Parathyroid adenoma (tissue), 2 donors: ENCODE data around the gene ADAMTSL1.
A peak's percentile ranks its signal among the peaks of the same experiment; 100 is the strongest.

Experiments
- H2AFZ ChIP-seq: fragments of 300-600 bp; sonication (generic); one replicate; pipeline ENCODE4 v1.7.0; 2017; ENCODE audit warnings: antibody characterized with exemption, mild to moderate bottlenecking
- H3K27ac ChIP-seq: fragments of 300-600 bp; sonication (generic); one replicate; pipeline ENCODE4 v1.7.0; 2017
- H3K27me3 ChIP-seq: fragments of 300-600 bp; sonication (generic); one replicate; pipeline ENCODE4 v1.7.0; 2017; ENCODE audit warnings: low read length; ENCODE audit not compliant: control insufficient read depth, insufficient read depth
- H3K36me3 ChIP-seq: fragments of 300-600 bp; sonication (generic); one replicate; pipeline ENCODE4 v1.7.0; 2017; ENCODE audit warnings: low read length; ENCODE audit not compliant: control insufficient read depth, insufficient read depth
- H3K4me1 ChIP-seq: fragments of 300-600 bp; sonication (generic); one replicate; pipeline ENCODE4 v1.7.0; 2017; ENCODE audit warnings: control low read depth
- H3K4me2 ChIP-seq: fragments of 300-600 bp; sonication (generic); one replicate; pipeline ENCODE4 v1.7.0; 2017; ENCODE audit warnings: low read length
- H3K4me3 ChIP-seq: fragments of 300-600 bp; sonication (generic); one replicate; pipeline ENCODE4 v1.7.0; 2017; ENCODE audit warnings: low read depth, low read length
- H3K79me2 ChIP-seq: fragments of 300-600 bp; sonication (generic); one replicate; pipeline ENCODE4 v1.7.0; 2017; ENCODE audit warnings: control low read depth
- H3K9ac ChIP-seq: fragments of 300-600 bp; sonication (generic); one replicate; pipeline ENCODE4 v1.7.0; 2017; ENCODE audit warnings: mild to moderate bottlenecking
- H3K9me3 ChIP-seq: fragments of 300-600 bp; sonication (generic); one replicate; pipeline ENCODE4 v1.7.0; 2017; ENCODE audit warnings: low read length; ENCODE audit not compliant: control insufficient read depth
- CTCF ChIP-seq: fragments of 300-600 bp; sonication (generic); IDR thresholded peaks from one replicate; pipeline ENCODE4 v1.7.0; 2017; ENCODE audit warnings: antibody characterized with exemption, mild to moderate bottlenecking
- donor health status: primary hyperparathyroidism.

Gene ADAMTSL1

DNA sequence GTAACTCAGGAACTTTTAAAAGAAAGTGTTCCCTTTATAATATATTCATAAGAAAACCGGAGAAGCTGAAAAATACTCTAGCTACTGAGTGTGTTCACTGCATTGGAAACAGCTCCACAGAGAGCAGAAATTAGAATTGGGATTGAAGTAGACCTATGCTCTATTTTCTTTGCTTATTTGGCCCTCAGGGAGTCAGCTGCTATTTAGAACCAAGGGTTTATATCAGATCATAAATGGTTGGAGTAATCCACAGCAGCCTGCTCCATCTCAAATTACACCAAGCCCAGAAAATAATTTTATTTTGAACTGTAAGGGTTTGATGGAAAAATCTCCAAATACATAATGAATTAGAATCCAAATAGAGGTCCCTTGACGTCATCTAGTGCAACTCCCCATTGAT, 202.6 kb downstream of the ADAMTSL1 start:
- no peak for TF ChIP-seq CTCF
- no peaks in the 10 kb centered on the region for H3K36me3 ChIP-seq
- peaks cover 2% of the 10 kb centered on the region for H3K4me1 ChIP-seq
- no peaks in the 10 kb centered on the region for H3K9me3 ChIP-seq
- no peak overlapping the region for H2AFZ ChIP-seq
- H3K4me3 ChIP-seq = no peak overlapping the region
- H3K27ac ChIP-seq = no peak overlapping the region
- no peaks in the 10 kb centered on the region for H3K79me2 ChIP-seq
- H3K9ac ChIP-seq = no peak overlapping the region
- no peaks in the 10 kb centered on the region for H3K27me3 ChIP-seq
- no peak overlapping the region for H3K4me2 ChIP-seq

DNA sequence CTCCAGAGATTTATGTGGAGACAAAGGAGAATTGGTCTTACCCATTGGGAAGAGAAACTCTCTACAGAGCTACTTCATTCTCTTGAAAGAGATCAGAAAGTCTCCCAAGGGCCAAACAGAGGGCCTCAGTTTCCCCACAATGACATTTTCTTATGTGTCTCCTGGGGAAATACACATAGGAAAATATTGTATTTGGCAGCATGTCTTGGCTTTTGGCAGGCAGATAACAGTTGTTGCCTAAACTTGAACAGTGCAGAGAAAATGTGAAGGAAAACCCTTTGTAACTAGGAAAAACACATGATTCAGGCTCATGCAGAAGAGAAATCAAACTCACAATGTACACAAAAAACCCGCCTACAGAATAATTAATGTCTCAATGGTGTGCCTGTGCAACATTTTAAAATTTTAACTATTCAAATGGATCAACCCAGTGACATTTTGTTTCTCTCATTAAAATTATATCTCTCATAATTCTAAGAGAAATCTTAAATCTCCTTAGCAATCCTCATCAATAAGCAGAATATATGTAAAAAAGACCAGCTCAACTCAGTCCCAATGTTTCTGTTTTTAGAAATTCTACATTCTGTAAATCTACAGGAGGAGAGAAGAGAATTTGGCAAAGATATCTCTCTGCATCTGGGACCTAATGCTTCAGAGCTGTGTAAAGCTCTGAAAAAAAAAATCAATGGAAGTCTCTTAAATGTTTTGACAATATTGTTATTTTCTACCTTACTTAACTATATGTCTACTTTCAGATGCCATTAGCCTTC, 205.1 kb downstream of the ADAMTSL1 start:
- Histone ChIP-seq H3K4me3 (no peak overlapping the region), H3K4me2 (no peak overlapping the region), H3K27me3 (no peaks in the 10 kb centered on the region), H3K36me3 (no peaks in the 10 kb centered on the region), H3K9me3 (no peaks in the 10 kb centered on the region), H3K79me2 (no peaks in the 10 kb centered on the region), H3K4me1 (peaks cover 2% of the 10 kb centered on the region), H2AFZ (peak overlapping the region; percentile 22), H3K27ac (no peak overlapping the region), H3K9ac (no peak overlapping the region)
- no peak for TF ChIP-seq CTCF

GRCh38 chr9:18682907-18683306, 209.0 kb downstream of the ADAMTSL1 start:
- TF ChIP-seq CTCF = no peak
- H3K9ac ChIP-seq = no peak overlapping the region
- H3K36me3 ChIP-seq = no peaks in the 10 kb centered on the region
- H3K9me3 ChIP-seq = no peaks in the 10 kb centered on the region
- no peaks in the 10 kb centered on the region for H3K27me3 ChIP-seq
- no peak overlapping the region for H2AFZ ChIP-seq
- peaks cover 2% of the 10 kb centered on the region for H3K4me1 ChIP-seq
- H3K79me2 ChIP-seq = no peaks in the 10 kb centered on the region
- H3K4me3 ChIP-seq = no peak overlapping the region
- no peak overlapping the region for H3K27ac ChIP-seq
- no peak overlapping the region for H3K4me2 ChIP-seq

- no peaks in the 10 kb centered on the region for H3K79me2 ChIP-seq
- no peaks in the 10 kb centered on the region for H3K27me3 ChIP-seq
- H3K27ac ChIP-seq = no peak overlapping the region
- no peaks in the 10 kb centered on the region for H3K9me3 ChIP-seq
- H3K4me3 ChIP-seq = no peak overlapping the region
- TF ChIP-seq CTCF = no peak
- no peak overlapping the region for H3K4me2 ChIP-seq
- no peaks in the 10 kb centered on the region for H3K36me3 ChIP-seq
- H3K9ac ChIP-seq = no peak overlapping the region
- H3K4me1 ChIP-seq = peaks cover 1% of the 10 kb centered on the region
- H2AFZ ChIP-seq = no peak overlapping the region
These were observed 209.4 kb downstream of the ADAMTSL1 start for GRCh38 chr9:18683312-18683711.

GRCh38 chr9:18683851-18684250, 209.9 kb downstream of the ADAMTSL1 start:
- Histone ChIP-seq H3K27ac (no peak overlapping the region), H2AFZ (no peak overlapping the region), H3K4me2 (no peak overlapping the region), H3K36me3 (no peaks in the 10 kb centered on the region), H3K4me3 (no peak overlapping the region), H3K27me3 (no peaks in the 10 kb centered on the region), H3K79me2 (no peaks in the 10 kb centered on the region), H3K4me1 (no peaks in the 10 kb centered on the region), H3K9ac (no peak overlapping the region), H3K9me3 (no peaks in the 10 kb centered on the region)
- no peak for TF ChIP-seq CTCF
